IPS-NIHi11 (cell line): ENCODE data around the gene FBXL17.
"Not testable (repeated sequence)": the region's sequence is repeated elsewhere in the genome, so short reads cannot be mapped to it uniquely, and the experiment has no call there.

ENCODE experiments used
- DNase-seq: peaks from one replicate; pipeline ENCODE4 v3.0.0; 2012; ENCODE audit warnings: mixed read lengths, low spot score

FBXL17 gene

GRCh38 chr5:108303611-108304010 lies 78.3 kb downstream of the FBXL17 start:
- DNase-seq: no peak

- no peak for DNase-seq
These were observed 78.8 kb downstream of the FBXL17 start for GRCh38 chr5:108303086-108303485.

- no peak for DNase-seq
These were observed 84.8 kb downstream of the FBXL17 start for GRCh38 chr5:108297042-108297601.

GRCh38 chr5:108295578-108296368 lies 86.1 kb downstream of the FBXL17 start:
- no peak for DNase-seq

- no peak for DNase-seq
These were observed 100.8 kb downstream of the FBXL17 start for GRCh38 chr5:108280960-108281569.

GRCh38 chr5:108280248-108280647 lies 101.7 kb downstream of the FBXL17 start:
- DNase-seq: no peak

- DNase-seq: peak; percentile 8
These were observed 103.3 kb downstream of the FBXL17 start for GRCh38 chr5:108278285-108279240.

GRCh38 chr5:108276187-108277050 lies 105.5 kb downstream of the FBXL17 start:
- DNase-seq: no peak

- not testable (repeated sequence) for DNase-seq
These were observed 107.8 kb downstream of the FBXL17 start for GRCh38 chr5:108274080-108274479.

GRCh38 chr5:108271127-108271526 lies 110.8 kb downstream of the FBXL17 start:
- DNase-seq: no peak

GRCh38 chr5:108266242-108266641 lies 115.7 kb downstream of the FBXL17 start:
- DNase-seq: no peak

- no peak for DNase-seq
These were observed 117.4 kb downstream of the FBXL17 start for GRCh38 chr5:108264533-108264932.

GRCh38 chr5:108263338-108263737 lies 118.6 kb downstream of the FBXL17 start:
- no peak for DNase-seq

GRCh38 chr5:108260858-108261170 lies 121.1 kb downstream of the FBXL17 start:
- DNase-seq: no peak

GRCh38 chr5:108260117-108260857 lies 121.6 kb downstream of the FBXL17 start:
- DNase-seq: peak; percentile 77

- DNase-seq: no peak
These were observed 122.6 kb downstream of the FBXL17 start for GRCh38 chr5:108259306-108259705.

GRCh38 chr5:108257996-108258395 lies 123.9 kb downstream of the FBXL17 start:
- DNase-seq: no peak

GRCh38 chr5:108255468-108255867 lies 126.4 kb downstream of the FBXL17 start:
- no peak for DNase-seq

- no peak for DNase-seq
These were observed 130.5 kb downstream of the FBXL17 start for GRCh38 chr5:108251350-108251749.

GRCh38 chr5:108249785-108250426 lies 132.0 kb downstream of the FBXL17 start:
- no peak for DNase-seq
